ENCODE results near the gene ZNF771. TPM values are rescaled to one million over a fixed set of nuclear protein-coding genes. Genes with fewer than 3 reads are reported as not detected.
"Not testable (repeated sequence)": the region's sequence is repeated elsewhere in the genome, so short reads cannot be mapped to it uniquely, and the experiment has no call there.

Gene ZNF771
- polyA plus RNA-seq, 3 donors: 4.2 to 6.4 (median 4.9) TPM

DNA sequence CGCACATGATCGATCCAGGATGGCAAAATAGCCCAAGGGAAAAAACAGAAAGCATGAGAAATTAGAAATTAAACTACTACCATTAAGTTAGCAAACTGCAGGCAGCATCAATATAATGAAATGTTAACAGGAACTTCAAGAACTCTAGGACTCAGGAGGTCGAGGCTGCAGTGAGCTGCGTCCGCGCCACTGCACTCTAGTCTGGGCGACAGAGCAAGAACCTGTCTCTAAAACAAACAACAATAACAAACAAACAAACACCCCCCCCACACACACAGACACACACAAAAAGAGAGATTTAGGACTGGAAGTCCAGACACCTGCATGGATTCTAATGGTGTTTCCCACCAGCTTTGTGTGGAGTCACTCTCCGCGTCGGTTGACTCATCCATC, 38.8 kb downstream of the ZNF771 start:
- 66 to 75% (median 68%) methylated on average over 10 of the region's 10 CpGs for WGBS, 3 donors
- H3K27ac ChIP-seq (ENCODE audit: low read depth, low read length): no peak overlapping the region

DNA sequence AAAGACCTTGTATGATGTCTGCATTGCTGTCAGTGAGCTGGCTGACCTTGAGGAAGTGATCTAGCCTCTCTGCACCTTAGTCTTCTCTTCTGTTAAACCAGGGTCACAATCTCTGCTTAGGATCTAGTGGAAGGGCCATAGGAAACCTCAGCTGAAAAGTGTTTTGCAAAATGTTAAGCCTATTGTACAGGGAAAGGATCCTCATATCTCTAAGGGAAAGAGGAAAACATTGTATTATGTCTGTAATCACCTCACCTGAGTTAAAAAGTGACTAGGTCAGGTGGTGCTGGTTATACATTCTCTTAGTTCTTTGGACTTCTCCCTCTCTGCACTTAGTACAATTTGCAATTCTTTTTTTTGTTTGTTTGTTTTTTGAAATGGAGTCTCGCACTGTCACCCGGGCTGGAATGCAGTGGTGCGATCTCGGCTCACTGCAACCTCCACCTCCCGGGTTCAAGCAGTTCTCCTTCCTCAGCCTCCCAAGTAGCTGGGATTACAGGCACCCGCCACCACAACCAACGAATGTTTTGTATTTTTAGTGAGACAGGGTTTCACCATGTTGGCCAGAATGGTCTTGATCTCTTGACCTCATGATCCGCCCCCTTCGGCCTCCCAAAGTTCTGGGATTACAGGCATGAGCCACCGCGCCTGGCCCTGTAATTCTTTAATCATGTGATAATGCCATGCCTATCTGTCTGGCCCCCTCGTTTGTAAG, 40.3 kb downstream of the ZNF771 start:
- WGBS, 3 donors: 34 to 89% (median 80%) methylated on average over 12 of the region's 12 CpGs
- H3K27ac ChIP-seq (ENCODE audit: low read depth, low read length): no peak overlapping the region

DNA sequence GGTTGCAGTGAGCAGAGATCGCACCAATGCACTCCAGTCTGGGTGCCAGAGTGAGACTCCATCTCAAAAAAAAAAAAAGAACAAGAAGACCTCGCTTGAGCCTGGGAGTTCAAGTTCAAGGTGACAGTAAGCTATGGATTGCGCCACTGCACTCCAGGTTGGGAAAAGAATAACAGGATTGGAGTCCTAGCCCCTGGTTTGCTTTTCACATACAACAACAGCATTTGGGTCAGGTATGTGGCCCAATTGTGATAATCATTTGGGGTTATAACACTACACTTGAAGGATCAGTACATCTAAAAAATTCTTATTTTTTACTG, 41.7 kb downstream of the ZNF771 start:
- WGBS, 3 donors: 88 to 93% (median 88%) methylated on average over 3 of the region's 3 CpGs
- H3K27ac ChIP-seq (ENCODE audit: low read depth, low read length): no peak overlapping the region

DNA sequence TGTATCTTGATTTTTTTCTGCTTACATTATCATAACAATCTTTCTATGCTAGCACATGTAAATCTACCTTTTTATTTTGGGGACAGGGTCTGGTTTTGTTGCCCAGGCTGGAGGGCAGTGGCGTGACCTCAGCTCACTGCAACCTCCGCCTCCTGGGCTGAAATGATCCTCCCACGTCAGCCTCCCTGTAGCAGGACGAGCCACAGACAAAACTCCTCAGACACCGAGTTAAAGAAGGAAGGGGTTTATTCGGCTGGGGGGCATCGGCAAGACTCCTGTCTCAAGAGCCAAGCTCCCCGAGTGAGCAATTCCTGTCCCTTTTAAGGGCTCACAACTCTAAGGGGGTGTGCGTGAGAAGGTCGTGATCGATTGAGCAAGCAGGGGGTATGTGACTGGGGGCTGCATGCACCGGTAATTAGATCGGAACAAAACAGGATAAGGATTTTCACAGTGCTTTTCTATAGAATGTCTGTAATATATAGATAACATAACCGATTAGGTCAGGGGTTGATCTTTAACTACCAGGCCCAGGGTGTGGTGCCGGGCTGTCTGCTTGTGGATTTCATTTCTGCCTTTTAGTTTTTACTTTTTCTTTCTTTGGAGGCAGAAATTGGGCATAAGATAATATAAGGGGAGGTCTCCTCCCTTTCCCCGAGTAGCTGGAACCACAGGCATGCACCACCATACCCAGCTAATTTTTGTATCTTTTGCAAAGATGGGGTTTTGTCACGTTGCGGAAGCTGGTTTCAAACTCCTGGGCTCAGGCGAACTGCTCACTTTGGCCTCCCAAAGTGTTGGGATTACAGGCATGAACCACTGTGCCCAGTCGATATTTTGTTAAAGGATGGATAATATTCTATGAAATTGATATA, 45.5 kb downstream of the ZNF771 start:
- WGBS, 3 donors: 62 to 72% (median 72%) methylated on average over 20 of the region's 20 CpGs
- H3K27ac ChIP-seq (ENCODE audit: low read depth, low read length): not testable (repeated sequence)

DNA sequence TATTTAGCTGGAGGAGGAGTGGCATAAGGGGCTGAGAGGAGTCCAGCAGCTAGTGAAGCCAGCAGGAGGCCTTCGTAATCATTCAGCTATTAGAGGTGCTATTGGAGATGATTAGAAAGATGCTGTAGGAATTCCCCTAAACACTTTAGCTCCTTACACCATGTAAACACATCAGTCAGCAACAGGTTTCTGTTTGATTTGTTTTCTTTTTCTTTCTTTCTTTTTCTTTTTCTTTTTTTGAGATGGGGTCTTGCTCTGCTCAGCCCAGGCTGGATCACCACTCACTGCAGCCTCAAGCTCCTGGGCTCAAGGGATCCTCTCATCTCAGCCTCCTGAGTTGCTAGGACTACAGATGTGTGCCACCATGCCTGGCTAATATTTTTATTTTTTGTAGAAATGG, 48.9 kb downstream of the ZNF771 start:
- H3K27ac ChIP-seq (ENCODE audit: low read depth, low read length): no peak overlapping the region
- WGBS, 3 donors: 80 to 93% (median 93%) methylated on average over 1 of the region's 1 CpG

DNA sequence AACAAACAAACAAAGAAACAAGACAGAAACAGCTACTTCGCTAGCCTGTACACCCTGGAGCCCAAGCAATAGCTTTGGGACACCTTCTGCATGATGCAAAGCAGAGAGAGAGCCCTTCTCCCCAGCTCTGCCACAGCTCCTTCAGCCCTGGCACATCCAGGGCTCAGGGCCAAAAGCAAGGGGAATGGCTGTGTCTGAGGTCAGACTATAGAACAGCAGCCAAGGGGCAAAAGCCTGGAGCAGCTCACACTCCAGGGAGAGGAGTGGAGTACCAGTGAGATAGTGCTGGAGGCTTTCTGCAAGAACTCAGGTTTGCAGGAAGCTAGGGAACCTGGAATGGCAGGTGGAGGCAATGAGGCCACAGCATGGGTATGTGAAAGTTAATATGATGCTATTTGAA, 49.9 kb downstream of the ZNF771 start:
- 80 to 100% (median 100%) methylated on average over 1 of the region's 1 CpG for WGBS, 3 donors
- H3K27ac ChIP-seq (ENCODE audit: low read depth, low read length): no peak overlapping the region

DNA sequence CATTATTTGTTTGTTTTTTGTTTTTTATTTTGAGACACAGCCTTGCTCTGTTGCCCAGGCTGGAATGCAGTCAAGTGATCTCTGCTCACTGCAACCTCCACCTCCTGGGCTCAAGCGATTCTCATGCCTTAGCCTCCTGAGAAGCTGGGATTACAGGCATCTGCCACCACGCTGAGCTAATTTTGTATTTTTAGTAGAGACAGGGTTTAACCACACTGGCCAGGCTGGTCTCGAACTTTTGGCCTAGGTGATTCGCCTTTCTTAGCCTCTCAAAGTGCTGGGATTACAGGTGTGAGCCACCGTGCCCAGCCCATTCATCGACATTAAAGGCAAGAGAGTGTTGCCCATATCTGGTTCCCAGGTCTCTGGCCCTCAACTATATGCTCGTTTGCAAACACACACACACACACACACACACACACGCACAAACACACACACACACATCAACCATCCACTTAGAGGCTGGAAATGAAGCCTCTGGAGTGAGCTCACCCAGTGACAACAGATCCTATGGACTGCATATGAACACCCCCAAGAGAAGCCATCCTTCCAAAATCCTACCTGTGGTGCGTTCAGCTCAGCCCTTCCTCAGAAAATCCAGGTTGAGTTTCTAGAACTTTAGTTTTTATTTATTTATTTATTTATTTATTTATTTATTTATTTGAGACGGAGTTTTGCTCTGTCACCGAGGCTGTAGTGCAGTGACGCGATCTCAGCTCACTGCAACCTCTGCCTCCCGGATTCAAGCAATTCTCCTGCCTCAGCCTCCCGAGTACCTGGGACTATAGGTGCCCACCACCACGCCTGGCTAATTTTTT, 50.5 kb downstream of the ZNF771 start:
- no peak overlapping the region for H3K27ac ChIP-seq (ENCODE audit: low read depth, low read length)
- 90 to 93% (median 91%) methylated on average over 16 of the region's 16 CpGs for WGBS, 3 donors

DNA sequence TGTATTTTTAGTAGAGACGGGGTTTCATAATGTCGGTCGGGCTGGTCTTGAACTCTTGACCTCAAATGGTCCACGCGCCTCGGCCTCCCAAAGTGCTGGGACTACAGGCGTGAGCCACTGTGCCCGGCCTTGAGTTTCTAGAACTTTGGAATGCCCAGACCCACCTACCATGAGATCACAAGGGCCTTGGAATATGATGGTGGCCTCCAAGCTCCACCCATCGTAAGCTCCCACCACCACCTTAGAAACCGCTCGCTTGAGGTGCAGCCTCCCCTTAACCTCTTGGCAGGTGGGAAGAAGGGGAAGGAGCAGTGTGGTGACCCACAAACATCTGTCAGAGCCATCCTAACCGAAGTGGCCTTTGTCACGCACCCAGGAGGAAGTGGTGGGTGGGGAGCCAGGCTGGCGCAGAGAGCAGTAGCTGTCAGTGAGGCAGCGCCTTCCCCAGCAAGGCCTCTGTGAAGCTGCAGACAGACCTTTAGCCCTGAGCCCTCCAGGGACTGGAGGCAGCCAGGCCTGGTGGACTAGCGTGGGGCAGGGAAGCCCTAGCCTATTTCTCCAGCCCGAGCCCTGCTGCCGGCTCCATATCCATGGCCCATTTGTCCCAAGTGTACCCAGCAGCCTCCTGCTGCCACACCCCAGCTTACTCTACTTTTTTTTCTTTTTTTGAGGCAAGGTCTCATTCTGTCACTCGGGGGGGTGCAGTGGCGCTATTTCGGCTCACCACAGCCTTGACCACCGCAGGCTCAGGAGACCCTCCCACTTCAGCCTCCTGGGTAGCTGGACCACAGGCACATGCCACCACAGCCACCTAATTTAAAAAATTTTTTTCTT, 51.4 kb downstream of the ZNF771 start:
- no peak overlapping the region for H3K27ac ChIP-seq (ENCODE audit: low read depth, low read length)
- WGBS, 3 donors: 55 to 78% (median 59%) methylated on average over 22 of the region's 22 CpGs

DNA sequence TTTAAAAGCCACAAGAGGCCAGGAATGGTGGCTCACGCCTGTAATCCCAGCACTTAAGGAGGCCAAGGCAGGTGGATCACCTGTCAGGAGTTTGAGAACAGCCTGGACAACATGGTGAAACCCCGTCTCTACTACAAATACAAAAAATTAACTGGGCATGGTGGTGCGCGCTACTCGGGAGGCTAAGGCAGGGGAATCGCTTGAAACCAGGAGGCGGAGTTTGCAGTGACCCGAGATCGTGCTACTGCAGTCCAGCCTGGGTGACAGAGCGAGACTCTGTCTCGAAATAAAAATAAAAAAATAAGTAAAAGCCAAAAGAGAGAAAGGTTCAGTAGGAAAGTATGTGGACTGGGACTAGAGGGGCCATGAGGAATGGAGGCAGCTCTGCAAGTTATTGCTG, 52.0 kb downstream of the ZNF771 start:
- H3K27ac ChIP-seq (ENCODE audit: low read depth, low read length): no peak overlapping the region
- WGBS, 3 donors: 83 to 85% (median 84%) methylated on average over 11 of the region's 11 CpGs

DNA sequence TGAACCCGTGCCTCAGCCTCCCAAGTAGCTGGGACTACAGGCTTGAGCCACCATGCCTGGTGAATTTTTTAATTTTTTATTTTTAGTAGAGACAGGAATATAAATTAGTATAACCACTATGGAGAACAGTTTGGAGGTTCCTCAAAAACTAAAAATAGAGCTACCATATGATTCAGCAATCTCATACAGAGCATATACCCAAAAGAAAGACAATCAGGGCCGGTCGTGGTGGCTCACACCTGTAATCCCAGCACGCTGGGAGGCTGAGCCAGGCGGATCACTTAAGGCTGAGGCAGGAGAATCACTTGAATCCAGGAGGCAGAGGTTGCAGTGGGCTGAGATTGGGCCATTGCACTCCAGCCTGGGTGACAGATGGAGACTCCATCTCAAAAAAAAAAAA, 54.0 kb downstream of the ZNF771 start:
- WGBS, 3 donors: 58 to 84% (median 73%) methylated on average over 5 of the region's 5 CpGs

DNA sequence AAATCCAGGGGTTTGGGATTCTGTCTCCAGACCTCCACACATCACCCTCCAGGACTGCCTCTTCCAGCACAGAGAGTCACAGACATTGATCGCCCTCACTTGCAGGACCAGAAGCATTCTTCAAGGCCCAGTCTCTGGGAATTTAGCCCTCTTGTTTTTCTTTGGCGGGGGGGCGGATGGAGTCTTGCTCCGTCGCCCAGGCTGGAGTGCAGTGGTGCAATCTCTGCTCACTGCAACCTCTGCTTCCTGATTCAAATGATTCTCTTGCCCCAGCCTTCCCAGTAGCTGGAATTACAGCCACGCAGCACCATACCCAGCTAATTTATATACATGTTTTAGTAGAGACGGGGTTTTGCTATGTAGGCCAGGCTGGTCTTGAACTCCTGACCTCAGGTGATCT, 56.7 kb downstream of the ZNF771 start:
- WGBS, 3 donors: 76 to 92% (median 89%) methylated on average over 7 of the region's 7 CpGs
- H3K27ac ChIP-seq (ENCODE audit: low read depth, low read length): no peak overlapping the region

More for the DNA sequence above, 54.0 kb downstream of the ZNF771 start:
- H3K27ac ChIP-seq (ENCODE audit: low read depth, low read length): not testable (repeated sequence)

Other genes with a start within 250 kb of the ZNF771 start
- 10 to 100 TPM; 14.9 to 73.1 (median 72.4) TPM for gene CORO1A, start 224.0 kb upstream of the ZNF771 start, polyA plus RNA-seq
- gene BOLA2B, start 213.9 kb upstream of the ZNF771 start, polyA plus RNA-seq: 100 to 1,000 TPM in 2 of 3 donors, 10 to 100 TPM in 1; 77.5 to 143 (median 136) TPM
- 10 to 100 TPM; 33.5 to 60.0 (median 44.0) TPM for gene SLX1A, start 213.7 kb upstream of the ZNF771 start, polyA plus RNA-seq
- gene SULT1A3, start 208.4 kb upstream of the ZNF771 start, polyA plus RNA-seq: 10 to 100 TPM in 1 of 3 donors, 1 to 10 TPM in 2; 4.9 to 20.1 (median 5.0) TPM
- gene NPIPB13, start 159.1 kb upstream of the ZNF771 start, polyA plus RNA-seq: 1 to 10 TPM; 2.7 to 5.5 (median 3.0) TPM
- gene CD2BP2, start 52.3 kb upstream of the ZNF771 start, polyA plus RNA-seq: 10 to 100 TPM; 27.0 to 41.5 (median 37.5) TPM
- gene TBC1D10B, start 37.1 kb upstream of the ZNF771 start, polyA plus RNA-seq: 10 to 100 TPM; 12.4 to 28.2 (median 27.6) TPM
- 1 to 10 TPM in 1 of 3 donors, under 1 TPM in 1, not detected in 1; 0.98 to 1.3 TPM for gene MYL11, start 32.8 kb upstream of the ZNF771 start, polyA plus RNA-seq
- 1 to 10 TPM; 1.8 to 3.9 (median 3.6) TPM for gene SEPTIN1, start 25.0 kb upstream of the ZNF771 start, polyA plus RNA-seq
- gene ZNF48, start 12.2 kb upstream of the ZNF771 start, polyA plus RNA-seq: 1 to 10 TPM; 2.4 to 3.9 (median 3.2) TPM
- 10 to 100 TPM; 27.5 to 29.8 (median 29.2) TPM for gene DCTPP1, start 22.4 kb downstream of the ZNF771 start, polyA plus RNA-seq
- 10 to 100 TPM; 25.0 to 45.0 (median 38.6) TPM for gene SEPHS2, start 38.3 kb downstream of the ZNF771 start, polyA plus RNA-seq
- 1 to 10 TPM; 1.2 to 5.3 (median 4.3) TPM for gene ITGAL, start 65.1 kb downstream of the ZNF771 start, polyA plus RNA-seq
- 10 to 100 TPM; 17.8 to 33.9 (median 22.3) TPM for gene ZNF768, start 119.0 kb downstream of the ZNF771 start, polyA plus RNA-seq
- 1 to 10 TPM; 3.8 to 6.1 (median 5.3) TPM for gene ZNF747, start 127.3 kb downstream of the ZNF771 start, polyA plus RNA-seq
- gene ZNF764, start 150.8 kb downstream of the ZNF771 start, polyA plus RNA-seq: 1 to 10 TPM; 3.0 to 4.8 (median 3.8) TPM
- gene ZNF688, start 164.1 kb downstream of the ZNF771 start, polyA plus RNA-seq: 10 to 100 TPM in 1 of 3 donors, 1 to 10 TPM in 2; 8.7 to 21.9 (median 9.7) TPM
- gene ZNF785, start 178.1 kb downstream of the ZNF771 start, polyA plus RNA-seq: 1 to 10 TPM; 3.8 to 5.7 (median 4.4) TPM
- gene ZNF689, start 202.8 kb downstream of the ZNF771 start, polyA plus RNA-seq: 1 to 10 TPM; 3.7 to 4.2 (median 4.2) TPM
- gene PRR14, start 243.4 kb downstream of the ZNF771 start, polyA plus RNA-seq: 10 to 100 TPM; 27.8 to 54.7 (median 30.6) TPM